ENCODE results near the gene SLC13A4.

The SLC13A4 gene

DNA sequence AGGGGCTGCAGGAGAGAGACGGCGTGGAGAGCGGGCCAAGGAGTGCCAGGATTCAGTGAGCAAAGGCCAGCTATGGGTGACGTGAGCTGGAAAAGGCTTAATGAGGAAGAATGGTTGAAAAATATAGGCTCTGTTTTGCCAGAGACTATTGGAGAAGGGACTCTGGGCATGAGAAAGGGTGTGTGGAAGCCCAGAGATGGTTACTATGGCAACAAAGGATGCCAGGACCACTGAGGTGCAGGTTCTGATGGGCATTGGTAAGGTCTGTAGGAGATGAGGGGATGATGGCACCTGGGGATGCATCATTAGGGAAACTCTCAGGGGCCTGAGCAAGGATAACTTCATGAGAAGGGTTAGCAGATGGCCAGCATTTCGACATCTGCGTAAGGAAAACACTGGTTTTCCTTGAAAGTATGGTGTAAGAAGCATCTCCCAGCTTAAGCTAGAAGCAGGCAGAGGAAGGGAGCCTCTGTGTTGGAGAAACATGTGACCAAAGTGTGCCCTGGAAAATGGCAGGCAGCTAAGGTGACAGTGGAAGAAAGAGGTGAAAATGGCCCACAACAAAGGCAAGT, 42.2 kb upstream of the SLC13A4 start:
- Histone ChIP-seq H3K4ac (ENCODE audit: low read depth, low read length) (peak overlapping the region; percentile 2), H3K36me3 (ENCODE audit: control insufficient read depth in 1 of 2, insufficient read depth in 2 of 2, low read length in 2 of 2) (no peaks in the 10 kb centered on the region), H3K4me3 (ENCODE audit: low read depth, low read length) (no peak overlapping the region), H2BK5ac (ENCODE audit: low read depth, low read length, poor library complexity) (no peak overlapping the region), H3K18ac (ENCODE audit: low read length) (no peak overlapping the region), H3K27me3 (ENCODE audit: insufficient read depth, low read length) (no peaks in the 10 kb centered on the region), H2BK120ac (ENCODE audit: insufficient read depth, low read length, poor library complexity) (peak overlapping the region; percentile 18), H3K14ac (ENCODE audit: low read length) (peak overlapping the region; percentile 25), H3K79me2 (ENCODE audit: control insufficient read depth, insufficient read depth, low read length, poor library complexity) (no peaks in the 10 kb centered on the region), H4K8ac (ENCODE audit: low read depth, low read length) (no peak overlapping the region), H3K79me1 (ENCODE audit: low read length) (peaks cover 49% of the 10 kb centered on the region), H3K27ac (ENCODE audit: low read depth, low read length) (no peak overlapping the region), H3K23ac (ENCODE audit: low read length) (no peak overlapping the region), H2BK12ac (ENCODE audit: low read length) (peak overlapping the region; percentile 67), H2AFZ (ENCODE audit: insufficient read depth, low read length, poor library complexity) (no peak overlapping the region), H2AK5ac (ENCODE audit: low read length) (peak overlapping the region; percentile 62), H3K4me1 (ENCODE audit: control insufficient read depth in 1 of 2, insufficient read depth in 2 of 2, low read length in 2 of 2) (peaks cover 24 to 29% of the 10 kb centered on the region in 2 experiments), H3K4me2 (ENCODE audit: low read length) (no peak overlapping the region), H4K12ac (ENCODE audit: low read depth, low read length) (no peak overlapping the region), H3K9me3 (ENCODE audit: insufficient read depth, low read depth, low read length) (no peaks in the 10 kb centered on the region), H4K91ac (ENCODE audit: low read depth, low read length) (peak overlapping the region; percentile 79), H3K9ac (ENCODE audit: low read length) (no peak overlapping the region)
- no CpG with 5 or more reads among the region's 6 CpGs for WGBS (ENCODE audit: extremely low coverage, insufficient coverage, insufficient read length)
- no peak for DNase-seq

DNA sequence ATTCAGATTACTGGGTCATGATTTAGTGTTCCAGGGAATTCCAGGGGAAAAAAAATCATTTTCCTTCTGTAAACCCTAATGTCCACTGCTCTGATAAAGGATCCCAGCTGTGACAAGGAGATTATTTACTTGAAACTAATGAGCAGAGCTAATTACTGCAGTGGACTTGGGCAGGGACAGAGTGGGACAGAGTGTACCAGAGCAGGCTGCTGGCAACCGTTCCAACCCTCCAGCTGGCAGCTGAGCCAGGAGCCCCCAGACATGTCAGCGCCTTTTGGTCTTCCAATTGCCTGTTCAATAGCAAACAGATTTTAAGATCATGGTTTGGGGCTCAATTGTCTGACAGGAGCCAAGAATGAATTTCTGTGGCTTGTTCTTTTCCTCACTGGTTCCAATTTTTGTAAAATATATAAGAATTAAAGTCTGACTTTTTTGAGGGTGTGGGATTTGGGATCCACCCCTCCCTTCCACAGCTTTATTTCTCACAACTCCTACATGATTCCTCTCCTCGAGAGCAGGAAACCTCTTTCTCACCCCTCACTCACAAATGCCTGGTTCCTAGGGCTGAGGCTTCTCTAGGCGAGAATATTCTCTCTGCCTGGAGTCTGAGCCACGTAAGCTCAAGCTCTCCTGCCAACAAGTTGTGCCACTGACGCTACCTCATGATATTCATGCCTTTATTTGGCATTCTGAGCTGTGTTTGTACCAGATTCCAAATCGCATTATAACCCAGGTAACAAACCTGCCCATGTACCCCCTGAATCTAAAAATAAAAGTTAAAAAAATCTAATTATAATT, 41.2 kb upstream of the SLC13A4 start:
- Histone ChIP-seq H4K12ac (ENCODE audit: low read depth, low read length) (no peak overlapping the region), H3K14ac (ENCODE audit: low read length) (peak overlapping the region; percentile 37), H2AK5ac (ENCODE audit: low read length) (peak overlapping the region; percentile 75), H3K36me3 (ENCODE audit: control insufficient read depth in 1 of 2, insufficient read depth in 2 of 2, low read length in 2 of 2) (no peaks in the 10 kb centered on the region), H2BK5ac (ENCODE audit: low read depth, low read length, poor library complexity) (peak overlapping the region; percentile 37), H3K27me3 (ENCODE audit: insufficient read depth, low read length) (no peaks in the 10 kb centered on the region), H4K8ac (ENCODE audit: low read depth, low read length) (peak overlapping the region; percentile 23), H3K79me1 (ENCODE audit: low read length) (peaks cover 43% of the 10 kb centered on the region), H2BK120ac (ENCODE audit: insufficient read depth, low read length, poor library complexity) (peak overlapping the region; percentile 73), H3K23ac (ENCODE audit: low read length) (no peak overlapping the region), H2BK12ac (ENCODE audit: low read length) (peak overlapping the region; percentile 96), H3K79me2 (ENCODE audit: control insufficient read depth, insufficient read depth, low read length, poor library complexity) (no peaks in the 10 kb centered on the region), H3K4me2 (ENCODE audit: low read length) (no peak overlapping the region), H3K4me3 (ENCODE audit: low read depth, low read length) (no peak overlapping the region), H3K27ac (ENCODE audit: low read depth, low read length) (peak overlapping the region; percentile 27), H4K91ac (ENCODE audit: low read depth, low read length) (peak overlapping the region; percentile 84), H2AFZ (ENCODE audit: insufficient read depth, low read length, poor library complexity) (peak overlapping the region; percentile 11), H3K9ac (ENCODE audit: low read length) (no peak overlapping the region), H3K4me1 (ENCODE audit: control insufficient read depth in 1 of 2, insufficient read depth in 2 of 2, low read length in 2 of 2) (peaks cover 24 to 25% of the 10 kb centered on the region in 2 experiments), H3K4ac (ENCODE audit: low read depth, low read length) (peak overlapping the region; percentile 65), H3K18ac (ENCODE audit: low read length) (peak overlapping the region; percentile 52), H3K9me3 (ENCODE audit: insufficient read depth, low read depth, low read length) (no peaks in the 10 kb centered on the region)
- no peak for DNase-seq
- no CpG with 5 or more reads among the region's 7 CpGs for WGBS (ENCODE audit: extremely low coverage, insufficient coverage, insufficient read length)

DNA sequence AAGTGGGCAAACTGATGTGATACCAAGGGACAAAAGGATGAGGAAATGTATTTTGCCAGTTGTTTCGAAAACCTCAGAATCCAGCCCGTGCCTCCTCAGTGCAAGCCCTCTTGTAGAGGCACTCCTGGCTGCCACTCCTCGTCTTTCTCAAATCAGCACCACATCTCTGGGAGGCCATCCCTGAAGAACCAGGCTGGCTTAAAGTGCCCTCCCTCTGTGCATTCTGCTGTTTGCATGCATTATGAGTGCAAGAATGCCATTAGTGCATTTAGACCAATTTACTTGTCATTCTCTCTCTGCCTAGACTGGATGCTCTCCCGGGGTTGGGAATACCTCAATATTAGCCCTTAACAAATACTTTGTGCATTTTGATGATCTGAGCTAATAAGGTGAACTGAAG, 40.5 kb upstream of the SLC13A4 start:
- Histone ChIP-seq H3K9ac (ENCODE audit: low read length) (no peak overlapping the region), H2BK5ac (ENCODE audit: low read depth, low read length, poor library complexity) (peak overlapping the region; percentile 1), H2AK5ac (ENCODE audit: low read length) (peak overlapping the region; percentile 42), H3K4me3 (ENCODE audit: low read depth, low read length) (no peak overlapping the region), H3K4ac (ENCODE audit: low read depth, low read length) (no peak overlapping the region), H3K4me2 (ENCODE audit: low read length) (no peak overlapping the region), H3K27me3 (ENCODE audit: insufficient read depth, low read length) (no peaks in the 10 kb centered on the region), H3K14ac (ENCODE audit: low read length) (peak overlapping the region; percentile 3), H2AFZ (ENCODE audit: insufficient read depth, low read length, poor library complexity) (no peak overlapping the region), H3K23ac (ENCODE audit: low read length) (no peak overlapping the region), H3K79me2 (ENCODE audit: control insufficient read depth, insufficient read depth, low read length, poor library complexity) (no peaks in the 10 kb centered on the region), H3K79me1 (ENCODE audit: low read length) (peaks cover 41% of the 10 kb centered on the region), H3K36me3 (ENCODE audit: control insufficient read depth in 1 of 2, insufficient read depth in 2 of 2, low read length in 2 of 2) (no peaks in the 10 kb centered on the region), H3K18ac (ENCODE audit: low read length) (no peak overlapping the region), H3K4me1 (ENCODE audit: control insufficient read depth in 1 of 2, insufficient read depth in 2 of 2, low read length in 2 of 2) (peaks cover 22% of the 10 kb centered on the region in 2 experiments), H3K9me3 (ENCODE audit: insufficient read depth, low read depth, low read length) (no peaks in the 10 kb centered on the region), H4K8ac (ENCODE audit: low read depth, low read length) (peak overlapping the region; percentile 20), H2BK12ac (ENCODE audit: low read length) (peak overlapping the region; percentile 27), H3K27ac (ENCODE audit: low read depth, low read length) (no peak overlapping the region), H4K12ac (ENCODE audit: low read depth, low read length) (no peak overlapping the region), H4K91ac (ENCODE audit: low read depth, low read length) (peak overlapping the region; percentile 43), H2BK120ac (ENCODE audit: insufficient read depth, low read length, poor library complexity) (peak overlapping the region; percentile 24)
- no CpG with 5 or more reads among the region's 4 CpGs for WGBS (ENCODE audit: extremely low coverage, insufficient coverage, insufficient read length)
- DNase-seq: no peak

DNA sequence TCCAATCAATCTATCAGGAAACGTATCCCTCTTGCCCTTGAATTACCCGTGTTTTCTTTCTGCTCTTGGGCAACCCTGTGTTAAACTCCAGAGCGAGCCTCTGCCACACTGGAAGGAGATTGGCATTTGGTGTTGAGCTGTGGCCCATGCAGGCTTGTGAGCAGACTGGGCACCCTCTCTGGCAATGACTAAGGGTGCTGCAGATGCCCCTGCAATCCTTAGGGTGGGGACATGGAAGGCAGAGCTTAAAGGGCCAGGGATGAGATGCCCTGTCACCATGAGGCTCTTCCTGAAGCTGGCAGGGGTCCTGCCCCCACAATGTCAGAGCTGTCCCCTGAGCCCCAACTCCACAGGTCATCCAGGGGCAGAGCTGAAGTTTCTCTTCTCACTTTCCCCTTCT, 40.1 kb upstream of the SLC13A4 start:
- H2AFZ ChIP-seq (ENCODE audit: insufficient read depth, low read length, poor library complexity): no peak overlapping the region
- no peaks in the 10 kb centered on the region for H3K9me3 ChIP-seq (ENCODE audit: insufficient read depth, low read depth, low read length)
- no CpG with 5 or more reads among the region's 3 CpGs for WGBS (ENCODE audit: extremely low coverage, insufficient coverage, insufficient read length)
- H3K4me2 ChIP-seq (ENCODE audit: low read length): no peak overlapping the region
- peak overlapping the region; percentile 42 for H2AK5ac ChIP-seq (ENCODE audit: low read length)
- H3K27ac ChIP-seq (ENCODE audit: low read depth, low read length): no peak overlapping the region
- H3K9ac ChIP-seq (ENCODE audit: low read length): no peak overlapping the region
- H3K14ac ChIP-seq (ENCODE audit: low read length): peak overlapping the region; percentile 3
- no peaks in the 10 kb centered on the region for H3K36me3 ChIP-seq (ENCODE audit: control insufficient read depth in 1 of 2, insufficient read depth in 2 of 2, low read length in 2 of 2)
- no peak for DNase-seq
- H3K23ac ChIP-seq (ENCODE audit: low read length): no peak overlapping the region
- H4K12ac ChIP-seq (ENCODE audit: low read depth, low read length): no peak overlapping the region
- H3K18ac ChIP-seq (ENCODE audit: low read length): no peak overlapping the region
- H3K79me2 ChIP-seq (ENCODE audit: control insufficient read depth, insufficient read depth, low read length, poor library complexity): no peaks in the 10 kb centered on the region
- H2BK12ac ChIP-seq (ENCODE audit: low read length): peak overlapping the region; percentile 27
- no peaks in the 10 kb centered on the region for H3K27me3 ChIP-seq (ENCODE audit: insufficient read depth, low read length)
- peaks cover 38% of the 10 kb centered on the region for H3K79me1 ChIP-seq (ENCODE audit: low read length)
- H4K8ac ChIP-seq (ENCODE audit: low read depth, low read length): peak overlapping the region; percentile 20
- H2BK120ac ChIP-seq (ENCODE audit: insufficient read depth, low read length, poor library complexity): peak overlapping the region; percentile 24
- no peak overlapping the region for H3K4ac ChIP-seq (ENCODE audit: low read depth, low read length)
- no peak overlapping the region for H3K4me3 ChIP-seq (ENCODE audit: low read depth, low read length)
- H2BK5ac ChIP-seq (ENCODE audit: low read depth, low read length, poor library complexity): peak overlapping the region; percentile 1
- H4K91ac ChIP-seq (ENCODE audit: low read depth, low read length): peak overlapping the region; percentile 43
- peaks cover 18 to 23% of the 10 kb centered on the region in 2 experiments for H3K4me1 ChIP-seq (ENCODE audit: control insufficient read depth in 1 of 2, insufficient read depth in 2 of 2, low read length in 2 of 2)
